Islet of Langerhans (tissue), 1 donor: ENCODE measurements around the gene CHIC1.
"Not testable (repeated sequence)": the region's sequence is repeated elsewhere in the genome, so short reads cannot be mapped to it uniquely, and the experiment has no call there.

Source experiments
- FAIRE-seq: peaks from one replicate; lab custom pipeline; 2011; peaks lifted over from hg19 to GRCh38; lab: Jason Lieb, UNC

CHIC1 gene

GRCh38 chrX:73562984-73563737 is at the start of gene CHIC1:
Gene CHIC1, plus strand, starts transcription at chrX:73563197. Its CDS starts 88 bp downstream, at chrX:73563285.
- no peak for FAIRE-seq

- FAIRE-seq, result not testable (repeated sequence)
Measured at GRCh38 chrX:73522823-73523222, 40.2 kb upstream of the CHIC1 start.

GRCh38 chrX:73524906-73525305 is 38.1 kb upstream of the CHIC1 start:
- FAIRE-seq, result no peak

GRCh38 chrX:73525928-73526690 is 36.9 kb upstream of the CHIC1 start:
- FAIRE-seq, result no peak

GRCh38 chrX:73531655-73532054 is 31.3 kb upstream of the CHIC1 start:
- not testable (repeated sequence) for FAIRE-seq

- FAIRE-seq, result no peak
Measured at GRCh38 chrX:73556159-73556558, 6.8 kb upstream of the CHIC1 start.

GRCh38 chrX:73561801-73562200 is 1.2 kb upstream of the CHIC1 start:
- peak; percentile 81 for FAIRE-seq

- FAIRE-seq, result peak; percentile 24
Measured at GRCh38 chrX:73562458-73562857, 539 bp upstream of the CHIC1 start.

- FAIRE-seq, result peak; percentile 90
Measured at GRCh38 chrX:73563738-73564068, 706 bp downstream of the CHIC1 start.

- FAIRE-seq, result no peak
Measured at GRCh38 chrX:73577361-73577760, 14.4 kb downstream of the CHIC1 start.

- FAIRE-seq, result no peak
Measured at GRCh38 chrX:73581002-73581628, 18.1 kb downstream of the CHIC1 start.

- FAIRE-seq, result not testable (repeated sequence)
Measured at GRCh38 chrX:73597758-73598157, 34.8 kb downstream of the CHIC1 start.

- no peak for FAIRE-seq
Measured at GRCh38 chrX:73615022-73615421, 52.0 kb downstream of the CHIC1 start.

GRCh38 chrX:73641669-73642068 is 78.7 kb downstream of the CHIC1 start:
- FAIRE-seq, result not testable (repeated sequence)

- FAIRE-seq, result no peak
Measured at GRCh38 chrX:73647212-73647611, 84.2 kb downstream of the CHIC1 start.

GRCh38 chrX:73647632-73648322 is 84.8 kb downstream of the CHIC1 start:
- FAIRE-seq, result no peak

GRCh38 chrX:73661322-73661721 is 98.3 kb downstream of the CHIC1 start:
- not testable (repeated sequence) for FAIRE-seq

GRCh38 chrX:73668779-73669178 is 105.8 kb downstream of the CHIC1 start:
- no peak for FAIRE-seq

- FAIRE-seq, result no peak
Measured at GRCh38 chrX:73681408-73681807, 118.4 kb downstream of the CHIC1 start.

- FAIRE-seq, result peak; percentile 49
Measured at GRCh38 chrX:73683236-73683859, 120.4 kb downstream of the CHIC1 start.

GRCh38 chrX:73707014-73707413 is 144.0 kb downstream of the CHIC1 start:
- not testable (repeated sequence) for FAIRE-seq

GRCh38 chrX:73728602-73729001 is 165.6 kb downstream of the CHIC1 start:
- FAIRE-seq, result no peak
